Retina (tissue), 1 donor: ENCODE data around the gene PARD6A.
A peak's percentile ranks its signal among the peaks of the same experiment; 100 is the strongest.

Experiments used
- DNase-seq: peaks from one replicate; pipeline ENCODE4 v3.0.0-alpha.2; 2016

The PARD6A gene

GRCh38 chr16:67654403-67654911 is 6.3 kb upstream of the PARD6A start:
- DNase-seq, result no peak

GRCh38 chr16:67655363-67655762 is 5.4 kb upstream of the PARD6A start:
- no peak for DNase-seq

DNA sequence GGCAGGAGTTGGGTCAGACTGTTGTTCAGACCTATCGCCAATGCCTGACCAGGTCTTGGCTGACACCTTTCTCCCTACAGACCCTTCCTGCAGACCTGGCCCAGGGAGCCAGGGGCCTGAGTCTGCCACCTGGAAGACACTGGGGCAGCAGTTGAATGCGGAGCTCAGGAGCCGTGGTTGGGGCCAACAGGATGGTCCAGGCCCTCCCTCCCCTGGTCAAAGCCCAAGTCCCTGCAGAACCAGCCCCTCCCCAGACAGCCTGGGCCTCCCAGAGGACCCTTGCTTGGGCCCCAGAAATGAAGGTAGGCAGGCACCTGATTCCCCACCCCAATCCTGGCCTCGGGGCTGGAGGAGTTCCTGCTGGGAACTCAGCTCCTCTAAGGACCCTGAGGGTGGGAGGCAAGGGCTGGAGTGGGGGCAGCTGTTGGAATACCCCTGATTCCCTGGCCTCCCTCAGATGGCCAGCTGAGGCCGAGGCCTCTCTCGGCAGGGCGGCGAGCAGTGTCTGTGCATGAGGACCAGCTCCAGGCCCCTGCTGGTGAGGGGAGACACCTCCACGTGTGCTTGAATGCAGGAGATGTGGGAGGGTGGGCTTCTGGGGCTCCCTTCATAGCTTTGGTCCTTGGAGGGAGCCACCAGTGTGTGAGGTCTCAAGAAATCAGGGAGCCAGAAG is 4.3 kb upstream of the PARD6A start:
- no peak for DNase-seq

DNA sequence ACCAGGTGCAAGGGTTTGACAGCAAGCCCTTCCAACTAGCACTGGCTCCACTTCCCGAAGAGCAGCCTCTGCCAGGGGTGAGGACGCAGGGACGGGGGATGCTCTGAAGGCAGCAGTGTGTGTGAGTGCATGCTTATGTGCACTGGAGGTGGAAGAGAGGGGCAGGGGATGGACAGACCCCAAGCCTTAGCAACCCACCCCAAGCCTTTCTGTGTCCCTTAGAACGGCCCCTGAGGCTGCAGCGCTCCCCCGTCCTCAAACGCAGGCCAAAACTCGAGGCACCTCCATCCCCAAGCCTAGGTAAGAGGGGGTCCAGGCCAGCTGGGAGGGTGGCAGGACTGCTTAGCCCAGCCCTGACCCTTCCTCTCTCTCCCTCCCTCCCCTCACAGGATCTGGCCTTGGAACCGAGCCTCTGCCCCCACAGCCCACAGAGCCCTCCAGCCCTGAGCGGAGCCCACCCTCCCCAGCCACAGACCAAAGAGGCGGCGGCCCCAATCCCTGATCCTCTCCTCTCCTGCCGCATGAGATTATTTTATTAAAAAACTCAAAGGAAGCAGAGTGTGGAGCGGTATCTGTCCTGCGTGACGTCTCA is 3.6 kb upstream of the PARD6A start:
- DNase-seq, result no peak

- no peak for DNase-seq
These were observed 2.8 kb upstream of the PARD6A start for GRCh38 chr16:67657751-67658518.

DNA sequence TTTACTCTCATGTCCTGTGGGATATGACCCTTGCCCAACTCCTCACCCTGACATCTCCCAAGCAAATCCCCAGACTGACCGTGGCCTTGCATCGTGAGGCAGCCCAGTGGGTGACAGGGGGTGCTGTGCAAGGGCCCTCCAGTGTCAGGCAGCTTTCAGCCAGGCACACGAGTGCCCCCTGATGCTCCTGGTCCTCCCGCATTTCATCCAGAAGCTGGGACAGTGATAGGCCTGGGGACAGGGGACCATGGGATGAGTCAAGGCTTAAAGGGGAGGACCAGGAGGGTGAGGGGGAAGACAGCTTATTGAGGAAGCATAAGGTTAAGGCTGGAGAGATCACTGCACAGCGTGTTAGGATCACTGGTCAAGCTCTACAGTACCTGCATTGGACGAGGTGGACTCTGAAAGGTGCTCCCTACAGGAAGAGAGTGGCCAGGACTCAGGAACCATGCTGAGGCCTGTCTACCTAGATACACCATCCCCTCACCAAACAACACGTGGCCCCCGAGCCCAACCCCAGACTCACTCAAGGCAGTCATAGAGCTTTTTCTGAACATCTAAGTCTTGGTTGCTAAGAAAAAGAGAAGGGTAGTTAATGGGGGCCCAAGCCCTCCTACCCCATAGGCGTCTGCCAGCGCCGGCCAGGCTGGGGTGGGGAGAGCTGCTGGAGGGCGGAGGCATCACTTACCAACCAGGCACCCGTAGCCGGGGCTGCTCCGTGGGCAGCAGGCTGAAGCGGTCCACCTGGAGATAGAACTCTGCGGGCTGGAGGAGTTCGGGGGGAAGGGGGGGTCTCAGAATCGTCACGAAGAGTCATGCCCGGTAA is 1.7 kb upstream of the PARD6A start:
- DNase-seq, result no peak

- DNase-seq, result peak; percentile 97
These were observed 841 bp upstream of the PARD6A start, which contains the start of gene ACD for GRCh38 chr16:67659675-67660563. Gene ACD, minus strand, starts transcription at chr16:67660260. Its CDS starts 40 bp downstream, at chr16:67660220.

DNA sequence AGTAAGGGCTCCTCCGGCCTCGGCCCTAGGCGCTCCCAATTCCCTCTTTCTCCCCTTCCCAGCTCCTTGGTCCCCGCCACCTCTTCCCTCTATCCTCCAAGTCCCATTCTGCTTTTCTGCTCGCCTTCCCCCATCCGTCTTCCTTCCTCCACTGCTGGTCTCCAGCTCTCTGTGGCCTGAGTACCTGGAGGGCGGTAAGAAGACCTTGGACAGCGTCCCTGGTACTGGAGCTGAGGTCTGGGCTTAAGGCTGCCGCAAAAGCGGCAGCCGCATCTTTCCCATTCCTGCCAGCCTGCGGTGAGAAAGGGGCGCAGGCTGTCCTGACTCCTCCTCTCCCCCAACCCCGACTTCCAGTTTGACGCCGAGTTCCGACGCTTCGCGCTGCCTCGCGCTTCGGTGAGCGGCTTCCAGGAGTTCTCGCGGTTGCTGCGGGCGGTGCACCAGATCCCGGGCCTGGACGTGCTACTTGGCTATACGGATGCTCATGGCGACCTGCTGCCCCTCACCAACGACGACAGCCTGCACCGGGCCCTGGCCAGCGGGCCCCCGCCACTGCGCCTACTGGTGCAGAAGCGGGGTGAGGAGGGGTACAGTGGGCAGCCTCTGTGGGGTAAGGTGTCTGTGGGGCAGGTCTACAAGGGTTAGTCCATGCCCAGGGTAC is 471 bp downstream of the PARD6A start:
- DNase-seq, result peak; percentile 84

GRCh38 chr16:67661886-67662652 is 1.3 kb downstream of the PARD6A start:
- DNase-seq, result no peak

DNA sequence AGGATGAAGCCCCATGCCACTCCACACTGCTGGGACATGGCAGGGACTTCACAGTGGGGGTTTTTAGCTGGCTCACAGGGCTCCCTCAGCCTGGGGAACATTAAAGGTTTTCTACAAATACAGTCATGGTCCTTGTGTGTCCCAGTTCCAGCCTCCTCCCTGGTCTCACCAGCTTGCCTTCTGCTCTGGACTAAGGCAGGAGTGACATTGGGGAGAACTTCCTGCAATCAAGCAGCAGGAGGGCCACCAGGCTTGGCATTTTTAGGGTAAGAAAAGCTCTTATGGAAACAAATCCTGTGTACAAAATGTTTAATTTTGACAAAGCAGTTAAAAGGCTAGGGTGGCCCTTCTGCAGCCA is 1.9 kb downstream of the PARD6A start:
- DNase-seq, result no peak

DNA sequence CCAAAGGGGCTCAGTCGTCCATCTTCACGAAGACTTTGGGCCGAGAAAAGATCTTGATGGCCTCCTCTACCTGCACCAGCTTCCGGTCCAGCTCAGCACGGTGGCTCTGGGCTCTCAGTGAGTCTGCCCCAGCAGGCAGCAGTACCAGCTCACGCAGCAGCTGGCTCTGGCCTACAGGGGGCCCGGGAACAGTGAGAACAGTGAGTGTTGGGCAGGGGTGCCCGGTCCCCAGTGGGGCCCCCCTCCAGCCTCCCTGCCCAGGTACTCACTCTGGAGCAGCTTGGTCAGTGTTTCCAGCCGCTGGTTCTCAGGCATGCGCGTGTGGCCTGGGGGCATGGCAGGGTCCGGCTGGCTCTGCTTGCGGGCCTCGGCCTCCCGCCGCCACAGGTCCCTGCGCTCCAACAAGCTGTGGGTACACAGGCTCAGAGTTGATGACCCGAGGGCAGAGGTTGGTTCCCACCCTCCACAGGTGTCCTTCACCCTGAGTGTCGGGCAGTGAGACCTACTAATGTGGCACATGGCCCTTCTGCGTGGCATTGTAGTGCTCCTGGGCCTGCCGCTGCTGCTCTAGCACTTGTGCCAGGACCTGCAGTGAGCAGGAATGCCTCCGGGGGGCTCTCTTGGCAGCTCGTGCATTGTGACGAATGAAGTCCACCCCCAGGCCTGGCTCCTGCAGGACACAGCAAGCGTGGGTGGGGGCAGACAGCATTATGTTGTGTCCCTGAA is 2.6 kb downstream of the PARD6A start:
- DNase-seq, result no peak

DNA sequence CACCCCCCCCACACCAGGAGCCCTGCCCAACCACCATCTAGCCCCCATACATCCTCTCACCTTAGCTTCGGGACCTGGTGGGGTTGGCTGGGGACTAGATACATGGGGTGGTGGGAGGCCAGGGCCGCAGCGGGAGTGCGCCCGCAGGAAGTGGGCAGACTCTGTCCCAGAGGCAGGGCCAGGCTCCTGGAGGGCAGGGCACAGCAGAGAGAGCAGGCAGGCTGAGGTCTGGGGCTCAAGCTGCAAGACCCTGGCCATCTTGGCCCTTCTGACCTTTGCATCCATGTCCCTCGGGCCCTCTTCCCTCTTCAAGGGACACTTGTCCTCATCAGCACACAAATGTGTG is 3.1 kb downstream of the PARD6A start:
- DNase-seq, result no peak

DNA sequence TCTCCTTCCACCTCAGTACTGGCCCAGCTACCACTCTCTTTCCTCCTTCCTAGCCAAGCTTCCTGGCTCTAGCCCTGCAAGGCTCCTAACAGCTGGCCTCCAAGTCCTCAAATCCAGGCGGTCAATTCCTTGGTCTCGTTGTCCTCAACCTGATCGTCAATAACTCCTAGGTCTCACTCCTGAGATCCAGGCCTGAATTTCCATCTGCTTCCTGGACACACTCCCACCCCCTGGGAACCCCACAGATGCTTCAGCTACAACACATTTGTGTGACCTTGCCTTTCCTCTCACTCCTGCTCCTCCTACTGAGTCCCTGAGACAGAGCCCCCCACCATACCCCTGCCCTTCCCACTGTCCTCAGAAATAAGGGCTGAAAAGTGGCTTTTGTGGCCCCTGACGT is 3.5 kb downstream of the PARD6A start:
- DNase-seq, result no peak

- no peak for DNase-seq
These were observed 4.1 kb downstream of the PARD6A start for GRCh38 chr16:67664871-67665270.

DNA sequence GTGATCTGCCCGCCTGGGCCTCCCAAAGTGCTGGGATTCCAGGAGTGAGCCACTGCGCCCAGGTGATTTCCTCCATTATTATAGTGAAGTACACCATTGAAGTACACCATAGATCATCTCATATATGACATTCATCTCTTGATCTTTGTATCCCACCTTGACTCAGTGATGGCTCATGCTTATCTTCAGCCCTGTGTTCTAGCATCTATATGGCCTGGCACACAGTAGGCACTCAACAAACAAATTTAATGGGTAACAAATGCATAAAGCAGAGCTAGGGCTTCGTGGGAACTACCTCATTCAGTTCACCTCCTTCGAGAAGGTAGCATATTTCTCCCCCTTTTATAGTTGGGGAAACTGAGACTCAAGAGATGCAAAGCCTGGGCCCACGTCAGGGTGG is 4.8 kb downstream of the PARD6A start:
- DNase-seq, result no peak

GRCh38 chr16:67666032-67666551 is 5.3 kb downstream of the PARD6A start:
- DNase-seq, result peak; percentile 72

DNA sequence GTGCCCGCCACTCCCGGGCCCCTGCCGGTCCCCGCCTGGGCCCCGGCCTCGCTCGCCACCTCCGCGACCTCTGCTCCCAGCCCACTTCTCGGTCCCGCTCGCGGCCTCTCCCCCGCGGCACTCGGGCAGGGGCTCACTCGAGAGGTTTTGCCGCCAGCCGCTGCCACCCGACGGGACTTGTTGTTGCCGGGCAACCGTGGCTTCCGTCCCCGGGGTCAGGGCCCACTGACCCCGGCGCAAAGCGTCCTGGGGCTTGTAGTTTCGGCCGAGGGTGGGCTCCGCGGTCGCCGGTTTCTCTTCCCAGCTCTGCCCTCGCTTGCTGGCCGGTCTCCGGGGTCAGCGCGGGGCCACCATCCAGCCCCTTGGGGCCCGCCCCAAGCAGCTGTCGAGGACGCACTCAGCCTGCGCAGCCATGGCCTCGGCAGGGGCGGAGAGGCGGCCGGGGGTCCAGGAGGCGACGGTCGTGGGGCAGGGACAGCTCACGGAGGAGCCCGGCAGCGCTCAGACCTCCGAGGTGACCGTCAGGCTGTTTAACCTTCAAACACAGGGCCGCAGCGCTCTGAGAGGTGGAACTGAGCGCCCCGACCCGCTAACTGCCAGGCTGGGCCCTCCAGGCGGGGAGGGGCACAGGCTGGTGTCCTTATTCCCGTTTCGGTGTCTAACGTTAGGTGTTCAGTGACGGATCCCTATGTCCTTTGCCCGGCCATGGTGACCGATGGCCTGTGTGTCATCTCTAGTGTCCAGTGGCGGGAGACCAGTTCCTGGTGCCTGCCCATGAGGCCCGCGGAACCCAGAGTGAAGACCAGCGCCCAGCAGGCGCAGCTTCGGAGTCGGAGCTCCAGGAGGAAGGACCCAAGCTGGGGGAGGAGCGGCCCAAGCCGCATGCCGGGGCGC is 6.0 kb downstream of the PARD6A start, which contains the start of the genes C16orf86 and ENKD1:
Gene C16orf86 (plus strand): TSS at position 256 of the 894 bp plus-strand sequence. CDS start 157 bp downstream, at position 413.
Gene ENKD1 (minus strand): TSS at position 192 of the 894 bp plus-strand sequence. CDS start 308 bp downstream, outside the sequence.
- DNase-seq, result peak; percentile 94

- no peak for DNase-seq
These were observed 6.7 kb downstream of the PARD6A start for GRCh38 chr16:67667453-67667816.
